Measurements from ENCODE around the gene MID1. TPM values are rescaled to one million over a fixed set of nuclear protein-coding genes. Genes with fewer than 3 reads are reported as not detected.

Gene MID1
- total RNA-seq, 4 donors from 2014 or later = 0.91 to 1.9 (median 1.8) TPM

DNA sequence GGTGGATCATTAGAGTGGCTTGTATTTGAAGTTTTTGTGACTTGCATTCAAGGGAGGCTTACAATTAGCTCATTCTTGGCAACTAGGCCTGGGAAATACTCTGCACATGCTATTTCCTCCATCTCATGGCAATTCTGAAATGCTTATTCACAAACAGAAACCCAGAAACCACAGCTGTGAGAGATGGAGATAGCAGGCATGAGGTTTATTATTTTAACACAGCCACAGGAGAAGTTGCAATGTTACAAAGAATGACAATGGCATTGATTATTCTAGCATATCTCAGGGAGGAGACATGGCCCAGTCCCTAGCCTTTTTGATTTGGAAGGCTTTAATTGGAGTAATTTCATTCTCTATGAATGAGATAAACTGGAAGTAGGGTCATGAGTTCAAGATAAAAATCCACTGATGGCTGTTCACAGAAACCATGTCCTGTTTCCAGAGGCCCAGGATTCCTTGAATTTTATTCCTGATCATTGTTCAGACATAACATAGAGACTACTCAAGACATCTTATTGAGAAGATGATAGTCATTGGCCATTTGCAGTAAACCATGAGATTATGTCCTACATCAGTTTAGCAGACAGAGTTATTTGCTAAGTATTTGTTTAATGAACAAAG lies 123.9 kb downstream of the MID1 start:
- H3K27ac ChIP-seq = no peak overlapping the region
- no peaks in the 10 kb centered on the region for H3K9me3 ChIP-seq
- no peaks in the 10 kb centered on the region for H3K27me3 ChIP-seq
- in situ Hi-C loops (cut with MboI; ENCODE audit: low sequenced_read_pairs in 4 of 4) = no loop called here
- no peak for ATAC-seq
- no peak overlapping the region for H3K4me3 ChIP-seq
- intact Hi-C loops (cut with DNase I; ENCODE audit: low total_unique reads) = no loop called here
- TF ChIP-seq, protein P1, sequence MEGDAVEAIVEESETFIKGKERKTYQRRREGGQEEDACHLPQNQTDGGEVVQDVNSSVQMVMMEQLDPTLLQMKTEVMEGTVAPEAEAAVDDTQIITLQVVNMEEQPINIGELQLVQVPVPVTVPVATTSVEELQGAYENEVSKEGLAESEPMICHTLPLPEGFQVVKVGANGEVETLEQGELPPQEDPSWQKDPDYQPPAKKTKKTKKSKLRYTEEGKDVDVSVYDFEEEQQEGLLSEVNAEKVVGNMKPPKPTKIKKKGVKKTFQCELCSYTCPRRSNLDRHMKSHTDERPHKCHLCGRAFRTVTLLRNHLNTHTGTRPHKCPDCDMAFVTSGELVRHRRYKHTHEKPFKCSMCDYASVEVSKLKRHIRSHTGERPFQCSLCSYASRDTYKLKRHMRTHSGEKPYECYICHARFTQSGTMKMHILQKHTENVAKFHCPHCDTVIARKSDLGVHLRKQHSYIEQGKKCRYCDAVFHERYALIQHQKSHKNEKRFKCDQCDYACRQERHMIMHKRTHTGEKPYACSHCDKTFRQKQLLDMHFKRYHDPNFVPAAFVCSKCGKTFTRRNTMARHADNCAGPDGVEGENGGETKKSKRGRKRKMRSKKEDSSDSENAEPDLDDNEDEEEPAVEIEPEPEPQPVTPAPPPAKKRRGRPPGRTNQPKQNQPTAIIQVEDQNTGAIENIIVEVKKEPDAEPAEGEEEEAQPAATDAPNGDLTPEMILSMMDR (IDR thresholded peaks at IDR 0.05 in 4 of 5, conservative IDR thresholded peaks at IDR 0.05 in 1 of 5) = no peak
- no peak for TF ChIP-seq POLR2A (IDR thresholded peaks at IDR 0.05)
- no peaks in the 10 kb centered on the region for H3K4me1 ChIP-seq
- DNase-seq = no peak
- no peaks in the 10 kb centered on the region for H3K36me3 ChIP-seq

DNA sequence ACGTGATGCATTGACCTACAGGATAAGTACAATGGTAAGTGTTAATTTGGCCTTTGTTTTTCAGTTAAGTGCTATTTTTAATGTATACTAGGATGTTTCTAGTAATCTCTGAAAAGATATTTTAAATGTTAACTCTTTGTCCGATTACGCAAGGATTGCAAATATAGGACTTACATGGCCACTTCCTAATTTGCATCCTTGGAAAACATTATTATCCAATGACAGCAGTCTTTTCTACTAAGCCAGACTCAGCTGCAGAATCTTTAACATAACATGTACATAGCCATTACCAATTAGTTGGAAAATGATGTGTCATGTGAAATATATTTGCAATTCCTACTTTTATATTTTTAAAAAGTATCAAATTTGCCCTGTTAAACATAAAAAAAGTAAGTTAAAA lies 124.7 kb downstream of the MID1 start:
- intact Hi-C loops (cut with DNase I; ENCODE audit: low total_unique reads) = no loop called here
- TF ChIP-seq POLR2A (IDR thresholded peaks at IDR 0.05) = no peak
- TF ChIP-seq, protein P1 (IDR thresholded peaks at IDR 0.05 in 4 of 5, conservative IDR thresholded peaks at IDR 0.05 in 1 of 5) = no peak
- H3K36me3 ChIP-seq = no peaks in the 10 kb centered on the region
- no peaks in the 10 kb centered on the region for H3K4me1 ChIP-seq
- H3K27me3 ChIP-seq = no peaks in the 10 kb centered on the region
- ATAC-seq (no peak), DNase-seq (no peak)
- H3K27ac ChIP-seq = no peak overlapping the region
- no peak overlapping the region for H3K4me3 ChIP-seq
- in situ Hi-C loops (cut with MboI; ENCODE audit: low sequenced_read_pairs in 4 of 4) = no loop called here
- H3K9me3 ChIP-seq = no peaks in the 10 kb centered on the region

DNA sequence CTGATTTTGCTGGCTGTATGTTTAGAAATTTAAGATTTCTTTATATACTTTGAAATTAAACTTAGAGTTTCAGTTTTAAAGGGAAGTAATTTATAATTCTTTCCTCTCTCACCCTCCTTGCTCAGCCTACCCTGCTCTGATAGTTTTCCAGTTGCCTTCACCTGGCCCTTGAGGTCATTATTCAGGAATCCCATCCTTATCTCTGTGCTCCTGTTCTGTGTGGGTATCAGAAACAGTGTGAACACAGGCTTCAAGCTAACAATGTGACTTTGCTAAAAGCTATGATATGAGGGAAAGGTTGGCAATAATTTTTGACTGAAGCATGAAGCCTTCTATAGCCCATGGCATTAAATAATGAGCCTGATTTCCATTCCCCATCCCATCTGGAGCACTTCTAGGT lies 128.1 kb downstream of the MID1 start:
- H3K4me3 ChIP-seq = no peak overlapping the region
- intact Hi-C loops (cut with DNase I; ENCODE audit: low total_unique reads) = no loop called here
- H3K27ac ChIP-seq = no peak overlapping the region
- ATAC-seq = no peak
- H3K36me3 ChIP-seq = no peaks in the 10 kb centered on the region
- H3K9me3 ChIP-seq = no peaks in the 10 kb centered on the region
- no peak for DNase-seq
- no peaks in the 10 kb centered on the region for H3K4me1 ChIP-seq
- in situ Hi-C loops (cut with MboI; ENCODE audit: low sequenced_read_pairs in 4 of 4) = no loop called here
- H3K27me3 ChIP-seq = no peaks in the 10 kb centered on the region
- TF ChIP-seq, protein P1 (IDR thresholded peaks at IDR 0.05 in 4 of 5, conservative IDR thresholded peaks at IDR 0.05 in 1 of 5) = no peak
- TF ChIP-seq POLR2A (IDR thresholded peaks at IDR 0.05) = no peak

DNA sequence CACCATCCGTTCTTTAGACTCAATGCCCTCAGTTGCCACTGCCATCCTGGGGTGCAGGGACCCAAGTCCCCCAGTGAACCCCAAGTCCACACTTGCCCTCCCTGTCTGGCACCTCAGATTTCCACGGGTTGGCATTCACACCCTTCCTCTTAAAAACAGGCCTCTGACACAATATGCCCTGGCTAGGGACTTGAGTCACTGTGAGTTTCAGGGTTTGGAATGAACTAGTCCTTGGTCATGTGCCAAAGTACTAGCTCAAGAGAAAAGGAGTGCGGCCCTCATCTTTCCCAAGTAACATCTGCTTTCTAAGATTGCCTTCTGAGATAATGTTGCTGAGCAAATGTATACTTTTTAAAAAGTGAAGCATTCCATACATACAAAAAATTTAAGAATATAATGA lies 134.0 kb downstream of the MID1 start:
- ATAC-seq (no peak), DNase-seq (peak in 1 of 2 donors; percentile 10)
- H3K27ac ChIP-seq = no peak overlapping the region
- intact Hi-C loops (cut with DNase I; ENCODE audit: low total_unique reads) (no loop called here), in situ Hi-C loops (cut with MboI; ENCODE audit: low sequenced_read_pairs in 4 of 4) (no loop called here)
- no peaks in the 10 kb centered on the region for H3K36me3 ChIP-seq
- no peak overlapping the region for H3K4me3 ChIP-seq
- no peaks in the 10 kb centered on the region for H3K4me1 ChIP-seq
- no peak for TF ChIP-seq POLR2A (IDR thresholded peaks at IDR 0.05)
- TF ChIP-seq, protein P1 (IDR thresholded peaks at IDR 0.05 in 4 of 5, conservative IDR thresholded peaks at IDR 0.05 in 1 of 5) = no peak
- no peaks in the 10 kb centered on the region for H3K9me3 ChIP-seq
- H3K27me3 ChIP-seq = no peaks in the 10 kb centered on the region

DNA sequence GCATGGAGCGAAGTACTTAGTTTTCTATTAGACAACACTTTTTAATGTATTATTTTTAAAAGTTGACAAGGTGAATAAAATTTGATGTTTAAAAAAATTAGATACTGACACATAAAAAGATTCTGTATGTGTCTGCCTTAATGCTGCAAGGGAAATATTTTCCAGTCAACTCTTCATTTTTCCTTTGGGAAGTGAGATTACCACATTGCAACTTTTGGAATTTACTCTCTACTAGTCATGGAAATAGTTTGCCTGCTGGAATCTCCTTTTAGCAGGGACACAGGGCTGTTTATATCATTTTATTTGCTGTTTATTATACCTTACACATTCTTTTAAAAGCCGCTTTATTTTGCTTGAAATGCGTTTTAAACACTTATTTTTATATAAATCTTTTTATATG lies 135.1 kb downstream of the MID1 start:
- no peak overlapping the region for H3K4me3 ChIP-seq
- no peak overlapping the region for H3K27ac ChIP-seq
- TF ChIP-seq, protein P1 (IDR thresholded peaks at IDR 0.05 in 4 of 5, conservative IDR thresholded peaks at IDR 0.05 in 1 of 5) = no peak
- TF ChIP-seq POLR2A (IDR thresholded peaks at IDR 0.05) = no peak
- ATAC-seq = no peak
- no peaks in the 10 kb centered on the region for H3K27me3 ChIP-seq
- in situ Hi-C loops (cut with MboI; ENCODE audit: low sequenced_read_pairs in 4 of 4) (no loop called here), intact Hi-C loops (cut with DNase I; ENCODE audit: low total_unique reads) (no loop called here)
- no peaks in the 10 kb centered on the region for H3K9me3 ChIP-seq
- H3K36me3 ChIP-seq = no peaks in the 10 kb centered on the region
- H3K4me1 ChIP-seq = no peaks in the 10 kb centered on the region
- DNase-seq = no peak

All from gastrocnemius medialis (tissue), 4 donors.